Measurements from ENCODE around the gene SNX10. TPM values are rescaled to one million over a fixed set of nuclear protein-coding genes. Genes with fewer than 3 reads are reported as not detected.

SNX10 gene
- total and polyA plus RNA-seq, 12 donors = 0.75 to 11.9 (median 1.6) TPM

- intact Hi-C loops (cut with DNase I) = no loop called here
- Histone ChIP-seq H3K36me3 (no peaks in the 10 kb centered on the region), H3K4me1 (peaks cover 0 to 17% (median 13%) of the 10 kb centered on the region in 9 donors), H3K27ac (no peak overlapping the region), H3K27me3 (peaks cover 0 to 33% (median 11%) of the 10 kb centered on the region in 7 donors), H3K4me3 (no peak overlapping the region), H3K9me3 (no peaks in the 10 kb centered on the region)
- TF ChIP-seq, protein P1, sequence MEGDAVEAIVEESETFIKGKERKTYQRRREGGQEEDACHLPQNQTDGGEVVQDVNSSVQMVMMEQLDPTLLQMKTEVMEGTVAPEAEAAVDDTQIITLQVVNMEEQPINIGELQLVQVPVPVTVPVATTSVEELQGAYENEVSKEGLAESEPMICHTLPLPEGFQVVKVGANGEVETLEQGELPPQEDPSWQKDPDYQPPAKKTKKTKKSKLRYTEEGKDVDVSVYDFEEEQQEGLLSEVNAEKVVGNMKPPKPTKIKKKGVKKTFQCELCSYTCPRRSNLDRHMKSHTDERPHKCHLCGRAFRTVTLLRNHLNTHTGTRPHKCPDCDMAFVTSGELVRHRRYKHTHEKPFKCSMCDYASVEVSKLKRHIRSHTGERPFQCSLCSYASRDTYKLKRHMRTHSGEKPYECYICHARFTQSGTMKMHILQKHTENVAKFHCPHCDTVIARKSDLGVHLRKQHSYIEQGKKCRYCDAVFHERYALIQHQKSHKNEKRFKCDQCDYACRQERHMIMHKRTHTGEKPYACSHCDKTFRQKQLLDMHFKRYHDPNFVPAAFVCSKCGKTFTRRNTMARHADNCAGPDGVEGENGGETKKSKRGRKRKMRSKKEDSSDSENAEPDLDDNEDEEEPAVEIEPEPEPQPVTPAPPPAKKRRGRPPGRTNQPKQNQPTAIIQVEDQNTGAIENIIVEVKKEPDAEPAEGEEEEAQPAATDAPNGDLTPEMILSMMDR (IDR thresholded peaks at IDR 0.05) = no peak
- 85 to 97% methylated on average over 1 of the region's 1 CpG for WGBS, 2 donors
- ATAC-seq = no peak
- DNase-seq = no peak
Observed at GRCh38 chr7:26399736-26400135, 108.1 kb downstream of the SNX10 start.

- TF ChIP-seq, protein P1 (IDR thresholded peaks at IDR 0.05) = no peak
- no peak overlapping the region for H3K27ac ChIP-seq
- no peak for ATAC-seq
- H3K4me1 ChIP-seq = peaks cover 0 to 9% (median 7%) of the 10 kb centered on the region in 9 donors
- no peak for DNase-seq
- WGBS, 2 donors = 95 to 99% methylated on average over 3 of the region's 3 CpGs
- H3K27me3 ChIP-seq = peaks cover 0 to 37% (median 7%) of the 10 kb centered on the region in 7 donors
- no peaks in the 10 kb centered on the region for H3K36me3 ChIP-seq
- peaks cover 0 to 12% (median 0%) of the 10 kb centered on the region in 11 donors for H3K9me3 ChIP-seq
- H3K4me3 ChIP-seq = no peak overlapping the region
- intact Hi-C loops (cut with DNase I) = no loop called here
Observed at GRCh38 chr7:26403640-26404039, 112.0 kb downstream of the SNX10 start.

DNA sequence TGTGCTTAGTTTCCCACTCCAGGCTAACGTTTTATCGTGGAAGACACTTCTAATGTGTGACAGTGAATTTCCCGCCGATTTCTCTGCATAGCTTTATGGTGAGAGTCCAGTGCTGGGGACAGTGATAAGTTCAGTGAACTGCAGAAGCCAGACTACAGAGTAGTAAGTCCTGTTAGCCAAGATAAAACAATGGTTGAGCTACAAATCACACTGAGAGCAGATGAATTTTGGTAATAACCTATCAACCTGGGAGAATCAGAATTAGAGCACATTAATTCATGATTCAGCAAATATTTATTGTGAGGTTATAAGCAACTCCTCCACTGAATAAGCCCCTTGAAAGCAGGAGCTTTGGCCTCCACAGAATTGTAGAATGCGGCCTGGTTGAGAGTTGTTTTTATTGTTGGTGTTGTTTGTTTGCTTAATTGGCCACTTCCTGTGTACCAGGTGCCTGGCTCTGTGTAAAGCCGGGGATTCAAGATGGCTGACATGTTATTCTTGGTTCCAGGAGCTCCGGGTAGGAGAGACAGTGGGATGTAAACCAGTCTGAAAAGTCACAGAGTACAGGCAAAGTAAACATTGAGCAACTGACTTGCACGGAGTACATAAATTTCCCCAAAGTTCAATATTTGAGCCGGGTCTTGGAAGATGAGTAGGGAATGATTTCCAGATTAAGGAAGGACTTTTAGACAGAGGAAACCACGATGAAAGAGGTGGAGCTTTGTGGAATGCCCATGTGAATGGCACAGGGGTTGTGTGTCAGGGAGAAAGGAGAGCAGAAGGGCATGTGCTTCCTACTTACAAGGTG, 112.7 kb downstream of the SNX10 start:
- no peaks in the 10 kb centered on the region for H3K36me3 ChIP-seq
- no peak overlapping the region for H3K4me3 ChIP-seq
- H3K4me1 ChIP-seq = peaks cover 0 to 4% (median under 1%) of the 10 kb centered on the region in 9 donors
- WGBS, 2 donors = 89 to 91% methylated on average over 10 of the region's 10 CpGs
- no peak overlapping the region for H3K27ac ChIP-seq
- H3K27me3 ChIP-seq = peaks cover 0 to 37% (median 4%) of the 10 kb centered on the region in 7 donors
- peaks cover 0 to 12% (median 0%) of the 10 kb centered on the region in 11 donors for H3K9me3 ChIP-seq
- TF ChIP-seq, protein P1 (IDR thresholded peaks at IDR 0.05) = no peak
- DNase-seq = no peak
- ATAC-seq = no peak
- intact Hi-C loops (cut with DNase I) = no loop called here

DNA sequence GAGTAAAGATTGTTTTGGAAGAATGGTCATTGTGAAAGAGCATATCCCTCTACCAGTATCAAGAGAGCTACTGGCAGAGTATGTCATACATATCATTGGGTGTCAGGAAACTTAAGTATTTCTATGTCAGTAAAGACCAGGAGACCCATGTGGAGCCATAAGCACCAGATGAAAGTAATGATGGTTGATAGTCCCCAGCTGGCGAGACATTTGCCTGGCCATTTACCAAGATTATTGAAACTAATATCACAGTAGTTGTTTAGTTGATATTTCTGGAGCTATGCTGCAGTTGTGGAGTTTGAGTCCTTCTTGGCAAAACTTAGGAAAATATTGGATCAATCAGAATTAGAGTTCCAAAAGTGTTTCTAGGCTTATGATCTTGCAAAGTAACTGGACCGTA, 114.8 kb downstream of the SNX10 start:
- no peaks in the 10 kb centered on the region for H3K4me1 ChIP-seq
- H3K36me3 ChIP-seq = no peaks in the 10 kb centered on the region
- DNase-seq (no peak), ATAC-seq (no peak)
- 95 to 96% methylated on average over 2 of the region's 2 CpGs for WGBS, 2 donors
- intact Hi-C loops (cut with DNase I) = no loop called here
- no peak overlapping the region for H3K4me3 ChIP-seq
- no peak overlapping the region for H3K27ac ChIP-seq
- peaks cover 0 to 23% (median under 1%) of the 10 kb centered on the region in 7 donors for H3K27me3 ChIP-seq
- TF ChIP-seq, protein P1 (IDR thresholded peaks at IDR 0.05) = no peak
- peaks cover 0 to 12% (median 0%) of the 10 kb centered on the region in 11 donors for H3K9me3 ChIP-seq
